Measurements from ENCODE around the gene ULK4.
"Not testable (repeated sequence)": the region's sequence is repeated elsewhere in the genome, so short reads cannot be mapped to it uniquely, and the experiment has no call there.

ULK4 gene

DNA sequence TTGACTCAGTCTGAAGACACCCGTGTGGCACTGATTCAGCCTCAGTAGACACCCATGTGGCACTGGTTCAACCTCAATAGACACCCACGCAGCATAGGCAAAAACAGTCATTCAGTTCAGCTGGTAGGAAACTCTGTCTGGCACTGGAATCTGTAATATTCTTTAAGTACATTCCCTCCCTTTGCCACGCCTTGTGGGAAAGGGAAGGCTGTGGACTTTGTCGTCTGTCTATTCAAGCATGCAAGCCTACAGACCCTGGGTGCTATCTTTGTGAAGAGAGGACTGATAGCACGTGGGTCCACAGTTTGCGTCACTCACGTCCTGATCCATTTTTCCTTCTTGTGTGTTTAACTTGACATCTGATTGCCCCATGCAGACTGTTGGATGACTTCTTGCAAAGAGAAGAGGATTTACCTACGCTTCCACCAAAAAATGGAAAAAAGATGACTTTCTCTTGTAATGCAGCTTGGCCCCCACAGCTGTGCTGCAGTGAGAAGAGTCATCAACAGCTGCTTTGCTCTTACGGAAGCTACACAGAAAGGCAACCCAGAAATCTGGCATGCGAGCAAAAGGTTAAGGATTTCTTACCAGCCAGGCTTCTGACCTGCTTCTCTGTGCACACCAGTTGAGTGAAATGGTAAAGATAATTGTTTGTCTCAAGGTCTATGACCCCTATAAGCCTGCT lies 278.1 kb downstream of the ULK4 start:
- DNase-seq, result no peak

DNA sequence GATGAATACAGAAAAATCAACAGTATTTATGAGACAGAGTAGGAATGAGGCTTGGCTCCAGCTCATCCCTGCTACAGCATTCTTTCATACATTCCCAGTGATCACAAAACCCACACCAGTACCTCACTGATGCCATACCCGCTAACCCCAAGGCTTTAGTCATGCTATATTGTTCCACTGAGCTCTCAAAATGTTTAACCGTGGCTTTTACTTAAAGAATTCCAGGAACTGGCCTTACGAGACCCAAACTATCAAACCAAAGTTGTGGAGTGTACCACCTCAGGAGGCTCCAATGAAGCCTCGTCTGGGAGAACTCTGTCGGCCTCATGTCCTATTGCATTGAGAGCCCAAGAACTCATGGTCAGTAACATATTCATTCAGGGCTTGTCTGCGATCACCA lies 278.9 kb downstream of the ULK4 start:
- DNase-seq, result no peak

DNA sequence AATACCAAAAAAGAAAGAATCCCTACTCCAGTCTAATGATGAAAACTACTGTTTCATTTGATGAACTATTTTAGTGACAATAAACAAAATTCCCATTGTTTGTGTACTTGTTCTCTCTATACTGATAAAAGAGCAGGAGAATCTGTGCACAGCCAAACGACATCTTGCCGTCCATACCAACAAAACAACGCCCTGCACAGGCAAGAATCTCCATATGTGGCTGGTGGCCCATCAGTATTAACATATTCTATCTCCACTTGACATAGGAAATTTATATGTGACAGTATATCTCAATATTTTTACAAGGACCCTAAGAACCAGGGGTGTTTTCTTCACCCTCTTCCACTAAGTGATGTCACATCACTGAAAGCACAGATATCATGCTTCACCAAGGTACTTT lies 279.5 kb downstream of the ULK4 start:
- no peak for DNase-seq

DNA sequence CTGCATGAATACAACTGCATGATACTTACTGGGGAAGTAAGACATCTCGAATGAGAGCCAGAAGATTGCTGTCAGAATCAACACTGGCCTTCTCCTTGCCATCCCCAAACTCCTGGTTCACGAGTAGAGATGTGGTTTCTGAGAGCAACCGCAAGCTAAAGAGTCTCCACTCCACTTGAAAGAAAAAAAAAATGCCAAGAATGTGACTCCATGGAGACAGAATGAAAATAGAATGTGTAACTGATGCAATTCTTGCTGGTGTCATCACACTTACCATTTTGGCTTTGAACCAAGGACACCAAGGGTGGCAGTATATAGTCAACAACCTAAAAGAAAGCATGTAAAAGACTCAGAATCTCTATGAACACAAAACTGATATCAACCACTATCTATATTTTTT lies 280.4 kb downstream of the ULK4 start:
- DNase-seq, result no peak

DNA sequence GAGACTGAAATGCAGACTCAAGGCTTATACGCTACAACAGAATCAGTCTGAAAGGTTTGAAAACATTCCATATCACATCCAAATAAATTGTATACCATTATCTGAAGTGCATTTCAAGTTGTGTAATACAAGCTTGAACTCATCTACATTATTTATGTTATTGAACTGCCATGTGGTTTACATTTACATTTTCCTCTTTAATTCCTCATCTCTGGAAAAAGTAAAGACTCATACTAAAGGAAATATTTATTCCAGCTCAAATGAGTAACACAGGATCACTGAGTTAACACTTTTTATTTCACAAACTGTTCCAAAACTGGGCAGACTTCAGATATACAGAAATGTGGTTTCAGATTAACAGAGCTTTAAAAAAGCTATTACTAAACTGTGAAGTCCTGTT lies 282.5 kb downstream of the ULK4 start:
- DNase-seq, result no peak

DNA sequence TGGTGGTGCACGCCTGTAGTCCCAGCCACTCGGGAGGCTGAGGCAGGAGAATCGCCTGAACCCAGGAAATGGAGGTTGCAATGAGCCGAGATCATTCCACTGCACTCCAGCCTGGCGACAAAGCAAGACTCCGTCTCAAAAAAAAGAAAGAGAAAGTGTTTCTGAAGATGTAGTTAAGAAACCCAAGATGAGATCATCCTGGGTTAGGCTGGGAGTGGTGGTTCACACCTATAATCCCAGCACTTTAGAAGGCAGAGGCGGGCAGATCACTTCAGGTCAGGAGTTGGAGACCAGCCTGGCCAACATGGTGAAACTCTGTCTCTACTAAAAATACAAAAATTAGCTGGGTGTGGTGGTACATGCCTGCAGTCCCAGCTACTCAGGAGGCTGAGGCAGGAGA lies 286.8 kb downstream of the ULK4 start:
- DNase-seq, result not testable (repeated sequence)

DNA sequence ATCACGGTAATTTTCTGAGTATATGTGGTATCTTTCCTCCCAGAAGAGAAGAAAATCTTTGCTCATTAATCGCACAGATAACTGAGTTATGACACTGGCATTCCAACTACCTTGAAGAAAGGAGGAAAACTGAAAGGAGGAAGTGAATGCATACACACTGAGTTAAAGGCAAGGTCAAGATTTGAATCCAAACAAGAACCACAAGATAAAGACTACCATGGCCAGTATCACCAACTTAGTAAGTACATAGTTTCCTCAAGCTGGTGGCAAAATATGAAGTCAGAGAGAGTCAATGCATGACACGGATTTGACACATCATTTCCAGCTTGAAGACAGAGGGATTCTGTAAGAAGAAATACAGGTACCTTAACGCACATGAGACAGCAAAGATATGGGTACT lies 287.5 kb downstream of the ULK4 start:
- no peak for DNase-seq

DNA sequence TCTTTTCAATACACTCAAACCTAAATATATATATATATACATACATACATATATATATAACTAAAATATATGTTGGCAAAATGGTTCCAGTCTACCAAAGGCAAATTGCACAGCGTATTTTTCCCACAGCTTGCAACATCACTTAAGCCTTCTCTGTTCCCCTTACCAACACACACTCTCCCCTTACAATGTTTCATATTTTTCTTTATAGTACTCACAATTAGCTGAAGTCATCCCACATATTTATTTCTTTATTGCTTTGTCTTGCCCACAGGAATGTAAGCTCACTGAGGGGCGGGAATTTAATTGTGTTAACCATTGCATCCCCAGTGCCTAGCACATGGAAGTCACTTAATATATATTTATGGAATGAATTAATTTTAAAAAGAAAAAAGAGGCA lies 288.3 kb downstream of the ULK4 start:
- DNase-seq, result no peak

DNA sequence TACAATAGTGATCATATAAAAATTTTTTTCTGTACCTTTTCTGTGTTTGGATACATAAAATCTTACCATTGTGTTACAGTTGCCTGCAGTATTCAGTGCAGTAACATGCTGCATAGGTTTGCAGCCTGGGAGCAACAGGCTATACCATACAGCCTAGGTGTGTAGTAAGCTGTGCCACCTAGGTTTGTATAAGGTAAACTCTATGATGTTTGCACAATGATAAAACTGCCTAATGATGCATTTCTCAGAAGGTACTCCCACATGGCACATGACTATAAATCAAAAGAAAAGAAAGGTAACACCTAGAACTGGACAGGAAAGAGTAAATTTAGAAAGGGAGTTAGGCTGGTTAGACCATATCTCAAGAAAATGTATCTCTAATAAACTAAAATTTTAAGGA lies 293.5 kb downstream of the ULK4 start:
- no peak for DNase-seq

DNA sequence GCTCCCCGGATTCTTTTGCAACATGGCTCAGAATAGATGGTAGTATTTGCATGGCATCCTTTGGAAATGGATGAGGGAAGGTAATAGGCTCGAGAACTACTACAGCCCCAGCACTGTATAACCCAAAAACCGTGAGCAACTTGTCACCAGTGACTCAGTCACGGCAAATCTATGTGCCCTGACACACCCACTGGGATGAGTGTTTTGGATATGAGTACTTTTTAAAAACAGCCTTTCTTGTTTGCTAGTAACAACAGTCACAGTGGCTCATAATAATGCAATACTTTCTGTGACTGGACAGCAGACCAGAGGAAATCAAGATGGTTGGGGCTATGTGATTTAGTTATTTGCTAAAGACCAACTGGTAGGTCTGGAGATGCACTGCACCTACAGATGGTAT lies 299.6 kb downstream of the ULK4 start:
- DNase-seq, result no peak

DNA sequence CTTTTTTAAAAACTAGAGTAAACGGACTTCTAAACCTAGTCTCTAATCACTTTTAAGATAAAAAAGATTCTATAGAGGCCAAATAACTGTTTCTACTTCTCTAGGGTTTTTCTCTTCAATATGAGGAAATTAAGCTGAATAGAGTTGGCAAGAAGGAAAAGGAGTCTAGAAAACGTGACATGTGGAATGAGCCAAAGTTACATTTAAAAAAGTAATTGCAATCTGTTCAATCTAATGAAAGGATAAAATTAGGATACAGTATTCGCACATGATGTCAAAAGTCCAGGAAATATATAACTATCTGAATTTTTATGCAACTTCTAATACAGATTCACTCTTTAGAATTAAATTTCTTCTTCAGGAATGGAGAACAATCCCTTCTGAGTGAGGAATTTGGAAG lies 300.1 kb downstream of the ULK4 start:
- no peak for DNase-seq

DNA sequence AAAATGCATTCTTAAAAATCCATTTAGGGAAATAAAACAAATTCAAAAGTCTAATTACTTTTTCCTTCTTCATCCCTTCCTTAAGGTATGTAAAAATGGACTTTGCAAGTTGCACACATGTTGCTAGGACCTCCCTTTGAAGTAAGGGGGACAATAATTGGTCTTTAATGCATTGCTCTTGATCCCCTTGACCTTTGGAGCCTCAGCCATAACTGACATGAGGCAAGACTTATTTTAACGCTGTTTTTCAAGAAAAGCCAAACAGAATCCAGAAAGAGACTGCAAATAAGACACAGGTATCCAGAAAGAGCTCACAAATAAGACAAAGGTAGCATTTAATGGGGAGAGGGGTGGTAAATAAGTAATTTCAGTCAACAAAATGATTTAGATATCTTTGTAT lies 301.4 kb downstream of the ULK4 start:
- no peak for DNase-seq

DNA sequence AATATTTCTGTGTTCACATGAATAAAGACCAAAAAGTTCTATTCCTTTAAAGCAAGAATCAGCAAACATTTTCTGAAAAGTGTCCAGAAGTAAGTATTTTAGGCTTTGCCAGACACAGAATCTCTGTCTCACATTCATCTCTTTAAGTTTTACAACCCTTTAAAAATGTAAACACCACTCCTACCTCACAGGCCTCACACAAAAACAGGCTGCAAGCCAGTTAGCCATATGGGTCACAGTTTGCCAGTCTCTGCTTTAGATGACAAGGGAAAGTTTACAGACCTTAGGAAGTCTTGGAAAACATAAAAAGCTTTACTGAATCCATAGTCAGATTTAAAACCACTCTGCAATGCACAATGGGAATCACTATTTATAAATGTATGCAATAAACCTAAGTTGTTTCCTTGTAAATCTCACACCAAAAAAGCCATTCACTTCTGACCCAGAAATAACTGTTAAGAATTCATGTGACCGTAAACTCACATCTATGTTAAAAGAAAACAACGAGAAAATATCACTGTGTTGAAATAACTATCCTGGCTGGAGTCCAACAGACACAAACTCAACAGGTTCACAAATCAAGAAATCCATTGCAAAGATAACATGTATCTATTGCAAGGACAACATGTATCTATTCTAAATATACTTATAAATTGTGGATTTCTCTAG lies 308.2 kb downstream of the ULK4 start:
- no peak for DNase-seq

DNA sequence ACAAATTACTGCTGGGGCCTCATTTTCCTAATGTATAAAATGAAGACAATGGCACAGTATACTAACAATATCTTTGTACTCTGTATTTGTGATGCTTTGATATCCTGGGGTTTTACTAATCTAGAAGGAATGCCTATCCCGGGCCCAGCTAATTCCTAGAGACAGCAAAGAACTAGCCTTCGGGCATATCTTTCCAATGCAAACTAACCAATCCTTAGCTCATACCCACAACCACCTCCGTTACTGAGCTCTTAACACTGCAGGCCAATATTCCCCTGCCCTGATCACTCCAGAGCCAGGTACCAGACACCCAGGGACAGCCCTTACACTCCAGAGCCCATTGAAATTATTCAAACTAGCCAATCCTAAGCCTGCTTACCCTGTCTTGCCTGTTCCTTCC lies 309.0 kb downstream of the ULK4 start:
- DNase-seq, result no peak

DNA sequence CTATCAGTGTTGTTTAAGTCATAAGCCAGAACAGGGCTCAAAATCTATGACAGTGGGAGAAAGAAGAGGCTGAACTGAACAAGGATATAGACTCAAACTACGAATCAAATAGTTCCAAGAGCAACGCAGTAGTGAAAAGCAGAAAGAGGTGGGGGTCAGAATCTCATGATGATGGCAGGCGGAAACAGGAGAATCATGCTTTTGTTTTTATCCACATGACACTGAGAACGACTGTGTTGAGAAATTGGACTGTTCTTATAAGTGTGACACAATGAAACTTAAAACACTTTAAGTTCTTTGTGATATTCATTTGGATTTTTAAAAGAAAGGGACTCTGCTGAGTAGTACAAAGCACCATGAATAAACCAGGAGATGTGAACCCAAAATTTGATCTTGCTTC lies 309.4 kb downstream of the ULK4 start:
- DNase-seq, result no peak

DNA sequence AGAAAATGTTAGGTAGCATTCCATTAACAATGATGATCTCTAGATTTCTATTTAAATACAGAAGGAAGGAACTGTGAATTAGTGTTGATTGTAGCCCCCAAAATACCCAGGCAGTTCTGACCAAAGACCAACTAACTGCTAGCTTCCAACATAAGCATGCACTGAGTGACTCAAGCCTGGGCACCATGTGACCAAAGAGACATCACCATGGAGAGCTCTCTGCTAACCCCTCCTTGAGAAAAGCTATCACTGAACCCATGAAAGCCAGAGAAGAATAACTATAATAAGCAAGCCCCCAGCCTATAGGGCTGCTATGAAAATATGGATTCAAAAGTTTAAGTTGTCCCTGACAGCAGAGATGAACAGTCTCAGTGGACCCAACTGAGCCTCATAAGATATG lies 310.2 kb downstream of the ULK4 start:
- no peak for DNase-seq

DNA sequence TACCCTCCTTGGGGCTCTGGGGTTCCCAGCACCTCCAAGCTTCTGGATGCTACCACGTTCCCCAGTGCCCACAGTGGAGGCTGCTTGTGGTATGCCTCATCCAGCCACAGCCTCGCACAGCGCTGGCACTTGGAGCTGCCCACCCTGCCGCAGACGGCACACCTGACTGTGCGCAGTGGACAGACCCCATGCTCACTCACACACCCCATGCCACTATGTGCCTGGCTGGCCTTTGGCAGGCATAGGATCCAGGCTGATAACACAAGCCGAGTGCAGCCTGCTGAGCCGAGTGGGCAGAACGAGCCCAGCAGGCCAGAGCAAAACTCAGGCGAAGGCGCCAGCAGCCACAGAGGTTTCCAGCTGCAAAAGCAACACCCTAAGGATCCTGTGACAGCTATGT lies 311.5 kb downstream of the ULK4 start:
- no peak for DNase-seq

DNA sequence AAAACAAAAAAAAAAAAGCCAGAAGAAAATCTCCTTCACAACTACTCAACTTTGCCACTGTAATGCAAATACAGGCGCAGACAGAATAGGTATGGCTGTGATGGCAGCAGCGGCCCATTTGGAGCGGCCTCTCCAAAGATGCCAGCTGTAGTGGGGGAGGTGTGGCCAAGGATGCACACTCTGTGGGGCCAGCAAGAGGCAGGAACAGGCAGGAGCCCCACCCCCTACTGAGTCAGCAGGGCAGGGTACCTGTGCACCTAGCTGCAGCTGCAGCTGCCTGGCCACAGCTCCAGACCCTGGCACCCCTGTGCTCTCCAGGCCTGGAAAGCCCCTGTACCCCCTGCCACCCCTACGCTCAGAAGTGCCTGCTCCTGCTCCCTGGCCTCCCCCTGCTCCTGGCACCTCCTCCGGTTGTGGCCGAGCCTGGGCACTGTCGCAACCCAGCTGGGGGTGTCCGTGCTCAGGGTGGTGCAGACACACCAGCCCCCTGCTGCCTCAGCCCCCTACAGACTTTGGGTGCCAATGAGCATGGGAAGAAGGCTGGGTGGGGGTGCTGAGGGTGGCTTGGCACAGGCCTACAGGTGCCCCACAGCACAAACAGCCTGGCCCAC lies 312.7 kb downstream of the ULK4 start:
- DNase-seq, result no peak

DNA sequence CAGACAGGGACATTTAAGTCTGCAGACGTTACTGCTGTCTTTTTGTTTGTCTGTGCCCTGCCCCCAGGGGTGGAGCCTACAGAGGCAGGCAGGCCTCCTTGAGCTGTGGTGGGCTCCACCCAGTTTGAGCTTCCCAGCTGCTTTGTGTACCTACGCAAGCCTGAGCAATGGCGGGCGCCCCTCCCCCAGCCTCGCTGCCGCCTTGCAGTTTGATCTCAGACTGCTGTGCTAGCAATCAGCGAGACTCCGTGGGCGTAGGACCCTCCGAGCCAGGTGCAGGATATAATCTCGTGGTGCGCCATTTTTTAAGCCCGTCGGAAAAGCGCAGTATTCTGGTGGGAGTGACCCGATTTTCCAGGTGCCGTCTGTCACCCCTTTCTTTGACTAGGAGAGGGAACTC lies 314.2 kb downstream of the ULK4 start:
- DNase-seq, result not testable (repeated sequence)

DNA sequence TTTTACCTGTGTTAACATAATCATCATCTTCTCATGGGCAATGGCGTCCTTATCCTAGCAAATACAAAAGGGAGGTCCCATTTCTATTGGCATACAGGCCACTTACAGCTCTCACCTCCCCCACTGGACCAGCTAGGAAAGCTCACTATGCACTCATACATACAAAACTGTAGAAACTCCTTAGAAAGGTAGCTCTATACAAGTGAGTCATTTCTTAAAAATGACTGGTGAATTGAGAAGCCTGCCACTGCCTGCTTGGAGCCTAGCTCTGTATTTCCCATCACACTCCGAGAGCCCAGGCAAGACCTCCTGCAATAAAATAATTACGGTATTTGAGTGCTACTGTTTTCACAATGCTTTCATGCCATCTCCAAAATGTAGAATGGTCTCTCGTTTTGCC lies 321.8 kb downstream of the ULK4 start:
- DNase-seq, result no peak

DNA sequence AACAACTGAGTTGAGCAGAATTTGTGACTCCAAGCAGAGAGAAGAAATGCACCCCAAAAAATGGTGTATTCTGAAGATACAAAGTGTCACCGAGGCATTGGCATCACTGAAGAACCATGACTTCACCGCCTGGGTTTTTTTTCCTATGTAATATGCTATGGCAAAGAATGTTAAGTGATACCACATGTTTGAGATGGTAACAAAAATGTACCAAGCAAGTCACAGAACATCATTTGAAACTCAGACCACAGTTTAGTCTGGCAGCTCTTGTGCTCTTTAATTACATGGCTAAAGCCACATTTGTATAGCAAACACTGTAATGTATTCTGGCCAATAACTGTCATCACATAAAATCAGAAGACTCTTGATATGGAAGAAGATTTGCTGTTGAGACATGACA lies 323.5 kb downstream of the ULK4 start:
- no peak for DNase-seq

DNA sequence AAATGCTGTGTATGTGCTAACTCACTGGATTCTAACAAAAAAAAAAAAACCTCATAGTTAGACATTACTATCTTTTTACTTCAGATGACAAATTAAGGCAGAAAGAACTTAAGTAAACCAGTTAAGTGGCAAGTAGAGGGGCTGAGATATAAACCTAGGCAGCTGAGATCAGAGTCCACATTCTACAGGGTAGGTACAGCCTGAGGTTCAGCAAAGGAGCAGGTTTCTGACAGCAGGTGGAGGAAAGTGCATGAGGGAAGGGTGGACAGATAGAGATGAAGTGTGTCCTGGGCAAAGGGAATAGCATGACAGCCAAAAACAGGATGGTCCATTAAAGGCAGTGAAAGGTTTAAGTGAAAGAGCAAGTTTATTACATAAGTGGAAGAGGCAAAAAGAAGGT lies 329.2 kb downstream of the ULK4 start:
- no peak for DNase-seq

DNA sequence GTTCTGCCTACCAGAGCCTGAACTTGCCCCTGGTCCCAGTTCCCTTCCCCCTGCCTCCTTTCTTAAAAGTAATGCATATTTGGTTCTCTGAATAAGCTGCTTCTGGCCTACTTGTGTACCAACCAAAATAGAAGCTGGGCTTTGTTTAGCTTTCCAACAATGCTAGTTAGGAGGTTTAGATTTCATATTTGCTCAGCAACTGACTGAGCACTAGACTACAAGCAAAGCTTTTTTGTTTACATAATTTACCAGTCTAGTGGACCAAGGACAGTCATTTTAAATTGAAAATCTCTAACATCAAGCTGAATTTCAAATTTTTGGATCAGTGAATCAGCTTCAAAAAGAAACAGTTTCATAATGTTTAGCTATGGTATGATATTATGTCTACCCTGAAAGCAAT lies 331.2 kb downstream of the ULK4 start:
- DNase-seq, result no peak

DNA sequence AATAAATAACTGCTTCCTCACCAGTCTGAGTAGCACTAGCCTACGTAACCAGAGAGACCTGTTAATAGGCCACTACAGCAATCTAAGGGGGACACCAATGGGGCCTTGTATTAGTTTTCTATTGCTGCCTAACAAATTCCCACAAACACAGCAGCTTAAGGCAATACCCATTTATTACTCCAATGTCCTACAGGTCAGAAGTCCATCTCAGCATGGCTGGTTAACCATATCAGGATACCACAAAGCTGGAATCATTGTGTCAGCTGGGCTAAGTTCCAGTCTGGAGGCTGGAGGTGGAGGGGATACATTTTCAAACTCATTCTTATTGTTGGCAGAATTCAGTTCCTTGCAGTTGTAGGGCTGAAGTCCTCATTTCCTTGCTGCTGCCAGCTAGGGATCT lies 331.9 kb downstream of the ULK4 start:
- no peak for DNase-seq

DNA sequence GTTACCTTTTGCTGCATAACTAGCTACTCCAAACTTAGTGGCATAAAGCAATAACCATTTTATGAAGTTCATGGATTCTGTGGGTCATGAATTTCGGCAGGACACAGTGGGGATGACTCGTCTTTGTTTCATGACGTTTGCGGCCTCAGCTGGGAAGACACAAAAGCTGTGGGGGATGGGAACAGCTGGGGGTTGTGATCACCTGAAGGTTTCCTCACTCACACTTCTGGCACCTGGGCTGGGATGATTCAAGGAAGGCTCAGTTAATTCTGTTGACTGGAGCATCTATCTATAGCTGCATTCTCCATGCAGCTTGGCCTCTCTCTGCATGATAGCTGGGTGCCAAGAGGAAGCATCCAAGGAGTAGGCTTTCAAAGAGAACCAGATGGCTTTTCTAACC lies 332.8 kb downstream of the ULK4 start:
- no peak for DNase-seq

Measured in activated T-cell treated with anti-CD3 and anti-CD28 coated beads, Interleukin-2, amount 50 U/mL, for 48 hours (primary cell).